Raji (cell line): ENCODE data around the gene SPIRE1.

Experiments used
- POLR2A ChIP-seq: IDR thresholded peaks from 2 replicates; pipeline ENCODE4 v1.6.1; 2011; ENCODE audit warnings: low read depth, low read length, control low read depth; ENCODE audit not compliant: insufficient read depth

Gene SPIRE1

GRCh38 chr18:12492907-12493306 is 165.0 kb downstream of the SPIRE1 start:
- no peak for TF ChIP-seq POLR2A

- no peak for TF ChIP-seq POLR2A
Measured at GRCh38 chr18:12491611-12492435, 166.1 kb downstream of the SPIRE1 start.

GRCh38 chr18:12485479-12486105 is 172.3 kb downstream of the SPIRE1 start:
- no peak for TF ChIP-seq POLR2A

GRCh38 chr18:12479982-12480381 is 177.9 kb downstream of the SPIRE1 start:
- TF ChIP-seq POLR2A = no peak

GRCh38 chr18:12479536-12479935 is 178.4 kb downstream of the SPIRE1 start:
- TF ChIP-seq POLR2A = no peak

- TF ChIP-seq POLR2A = no peak
Measured at GRCh38 chr18:12478269-12479047, 179.4 kb downstream of the SPIRE1 start.

GRCh38 chr18:12477606-12478005 is 180.3 kb downstream of the SPIRE1 start:
- no peak for TF ChIP-seq POLR2A

GRCh38 chr18:12476955-12477354 is 181.0 kb downstream of the SPIRE1 start:
- no peak for TF ChIP-seq POLR2A

- TF ChIP-seq POLR2A = no peak
Measured at GRCh38 chr18:12474876-12475275, 183.0 kb downstream of the SPIRE1 start.

GRCh38 chr18:12474146-12474545 is 183.8 kb downstream of the SPIRE1 start:
- no peak for TF ChIP-seq POLR2A

- no peak for TF ChIP-seq POLR2A
Measured at GRCh38 chr18:12470382-12471075, 187.4 kb downstream of the SPIRE1 start.

GRCh38 chr18:12468445-12468844 is 189.5 kb downstream of the SPIRE1 start:
- no peak for TF ChIP-seq POLR2A

- no peak for TF ChIP-seq POLR2A
Measured at GRCh38 chr18:12464731-12465130, 193.2 kb downstream of the SPIRE1 start.

GRCh38 chr18:12463191-12463590 is 194.7 kb downstream of the SPIRE1 start:
- no peak for TF ChIP-seq POLR2A

- TF ChIP-seq POLR2A = no peak
Measured at GRCh38 chr18:12462242-12462641, 195.7 kb downstream of the SPIRE1 start.
